ENCODE data around the gene A1BG. TPM values are rescaled to one million over a fixed set of nuclear protein-coding genes. Genes with fewer than 3 reads are reported as not detected.

Gene A1BG
- total RNA-seq, 1 donor from 2014 or later = 53.8 TPM

DNA sequence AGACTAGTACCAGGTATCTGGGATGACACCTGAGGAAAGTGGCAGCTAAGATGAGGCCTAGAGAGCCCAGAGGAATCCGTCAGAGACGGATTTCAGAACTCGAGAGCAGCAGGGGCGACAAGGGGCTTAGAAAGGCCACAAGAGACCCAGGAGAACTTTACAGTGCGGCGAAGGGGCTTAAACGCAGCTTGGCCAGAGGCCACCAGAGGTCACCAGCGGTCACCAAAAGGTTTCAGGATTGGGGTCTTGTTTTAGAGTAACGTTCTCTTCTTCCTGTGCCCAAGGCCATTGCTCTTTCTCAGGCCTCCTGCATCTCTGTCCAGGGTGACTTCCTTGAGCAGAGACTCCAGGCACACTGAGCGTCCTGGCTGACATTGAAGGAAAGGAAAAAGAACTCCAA, 24.3 kb downstream of the A1BG start:
- Mint-ChIP-seq H3K36me3 (ENCODE audit: low read depth) (no peaks in the 10 kb centered on the region), H3K4me3 (ENCODE audit: unreplicated experiment) (no peak overlapping the region), H3K9me3 (ENCODE audit: low read depth) (no peaks in the 10 kb centered on the region), H3K27ac (ENCODE audit: unreplicated experiment) (no peak overlapping the region), H3K4me1 (ENCODE audit: low read depth) (peaks cover 6% of the 10 kb centered on the region), H3K27me3 (ENCODE audit: low read depth) (no peaks in the 10 kb centered on the region)
- TF ChIP-seq, protein P1, sequence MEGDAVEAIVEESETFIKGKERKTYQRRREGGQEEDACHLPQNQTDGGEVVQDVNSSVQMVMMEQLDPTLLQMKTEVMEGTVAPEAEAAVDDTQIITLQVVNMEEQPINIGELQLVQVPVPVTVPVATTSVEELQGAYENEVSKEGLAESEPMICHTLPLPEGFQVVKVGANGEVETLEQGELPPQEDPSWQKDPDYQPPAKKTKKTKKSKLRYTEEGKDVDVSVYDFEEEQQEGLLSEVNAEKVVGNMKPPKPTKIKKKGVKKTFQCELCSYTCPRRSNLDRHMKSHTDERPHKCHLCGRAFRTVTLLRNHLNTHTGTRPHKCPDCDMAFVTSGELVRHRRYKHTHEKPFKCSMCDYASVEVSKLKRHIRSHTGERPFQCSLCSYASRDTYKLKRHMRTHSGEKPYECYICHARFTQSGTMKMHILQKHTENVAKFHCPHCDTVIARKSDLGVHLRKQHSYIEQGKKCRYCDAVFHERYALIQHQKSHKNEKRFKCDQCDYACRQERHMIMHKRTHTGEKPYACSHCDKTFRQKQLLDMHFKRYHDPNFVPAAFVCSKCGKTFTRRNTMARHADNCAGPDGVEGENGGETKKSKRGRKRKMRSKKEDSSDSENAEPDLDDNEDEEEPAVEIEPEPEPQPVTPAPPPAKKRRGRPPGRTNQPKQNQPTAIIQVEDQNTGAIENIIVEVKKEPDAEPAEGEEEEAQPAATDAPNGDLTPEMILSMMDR (IDR thresholded peaks at IDR 0.05) = peak; percentile 38
- DNase-seq (ENCODE audit: low spot score) = no peak

DNA sequence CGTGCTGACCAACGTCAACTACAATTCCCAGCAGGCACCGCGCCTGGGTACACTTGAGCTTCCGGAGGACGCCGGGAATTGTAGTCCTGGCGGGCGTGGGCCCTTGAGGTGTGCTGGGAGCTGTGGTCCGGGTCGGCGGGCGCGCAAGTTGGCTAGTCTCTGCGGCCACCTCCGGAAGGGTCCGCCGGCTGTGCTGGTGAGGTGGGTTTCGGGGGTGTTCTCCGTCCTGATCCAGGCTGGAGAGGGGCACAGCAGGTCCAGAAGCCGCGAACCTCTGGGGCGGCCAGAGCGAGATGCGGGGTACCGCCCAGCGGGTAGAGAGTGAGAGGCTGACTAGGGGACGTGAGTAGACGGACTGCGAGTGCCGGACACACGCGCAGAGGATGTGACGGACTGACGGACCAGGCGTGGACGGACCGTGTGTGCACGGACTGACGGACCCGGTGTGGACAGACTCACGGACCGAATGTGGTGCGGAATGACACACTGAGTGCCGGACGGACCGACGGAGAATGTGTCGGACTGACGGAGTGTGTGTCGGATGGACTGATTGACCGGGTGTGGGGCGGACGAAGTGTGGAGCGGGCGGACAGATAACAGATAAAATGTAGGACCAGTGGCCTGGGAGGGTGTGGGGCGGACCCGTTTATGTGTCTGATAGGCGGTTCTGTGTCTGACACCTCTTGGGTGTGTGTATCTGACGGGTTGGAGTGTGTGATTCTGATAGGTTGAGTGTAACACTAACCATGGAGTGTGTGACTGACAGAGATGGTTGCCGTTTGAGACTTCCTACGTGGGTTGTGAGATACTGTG, 26.2 kb downstream of the A1BG start, which contains the start of gene ZSCAN22:
Gene ZSCAN22 (plus strand): TSS at position 81 of the 813 bp plus-strand sequence. CDS start 7,809 bp downstream, outside the sequence.
- Mint-ChIP-seq H3K36me3 (ENCODE audit: low read depth) (no peaks in the 10 kb centered on the region), H3K27me3 (ENCODE audit: low read depth) (no peaks in the 10 kb centered on the region), H3K4me3 (ENCODE audit: unreplicated experiment) (no peak within 1 kb of the TSS), H3K9me3 (ENCODE audit: low read depth) (no peaks in the 10 kb centered on the region), H3K27ac (ENCODE audit: unreplicated experiment) (no peak within 1 kb of the TSS), H3K4me1 (ENCODE audit: low read depth) (peaks cover 6% of the 10 kb centered on the region)
- TF ChIP-seq, protein P1 (IDR thresholded peaks at IDR 0.05) = no peak
- peak; percentile 99 for DNase-seq (ENCODE audit: low spot score)

DNA sequence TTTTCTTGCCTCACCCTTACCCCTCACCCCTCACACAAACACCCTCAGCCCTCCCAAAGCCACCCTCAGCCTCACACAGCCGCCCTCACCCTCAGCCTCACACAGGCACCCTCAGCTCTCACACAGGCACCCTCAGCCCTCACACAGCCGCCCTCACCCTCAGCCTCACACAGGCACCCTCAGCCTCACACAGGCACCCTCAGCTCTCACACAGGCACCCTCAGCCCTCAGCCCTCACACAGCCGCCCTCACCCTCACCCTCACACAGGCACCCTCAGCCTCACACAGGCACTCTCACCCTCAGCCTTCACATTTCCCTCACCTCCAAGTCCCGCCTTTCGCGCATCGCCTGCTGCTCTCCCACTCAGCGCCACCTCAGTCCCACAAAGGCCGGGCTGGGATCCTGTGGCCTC, 26.8 kb downstream of the A1BG start:
- H3K4me1 Mint-ChIP-seq (ENCODE audit: low read depth) = peaks cover 6% of the 10 kb centered on the region
- TF ChIP-seq, protein P1 (IDR thresholded peaks at IDR 0.05) = no peak
- no peaks in the 10 kb centered on the region for H3K27me3 Mint-ChIP-seq (ENCODE audit: low read depth)
- H3K4me3 Mint-ChIP-seq (ENCODE audit: unreplicated experiment) = no peak overlapping the region
- H3K27ac Mint-ChIP-seq (ENCODE audit: unreplicated experiment) = no peak overlapping the region
- no peak for DNase-seq (ENCODE audit: low spot score)
- H3K36me3 Mint-ChIP-seq (ENCODE audit: low read depth) = no peaks in the 10 kb centered on the region
- H3K9me3 Mint-ChIP-seq (ENCODE audit: low read depth) = no peaks in the 10 kb centered on the region

DNA sequence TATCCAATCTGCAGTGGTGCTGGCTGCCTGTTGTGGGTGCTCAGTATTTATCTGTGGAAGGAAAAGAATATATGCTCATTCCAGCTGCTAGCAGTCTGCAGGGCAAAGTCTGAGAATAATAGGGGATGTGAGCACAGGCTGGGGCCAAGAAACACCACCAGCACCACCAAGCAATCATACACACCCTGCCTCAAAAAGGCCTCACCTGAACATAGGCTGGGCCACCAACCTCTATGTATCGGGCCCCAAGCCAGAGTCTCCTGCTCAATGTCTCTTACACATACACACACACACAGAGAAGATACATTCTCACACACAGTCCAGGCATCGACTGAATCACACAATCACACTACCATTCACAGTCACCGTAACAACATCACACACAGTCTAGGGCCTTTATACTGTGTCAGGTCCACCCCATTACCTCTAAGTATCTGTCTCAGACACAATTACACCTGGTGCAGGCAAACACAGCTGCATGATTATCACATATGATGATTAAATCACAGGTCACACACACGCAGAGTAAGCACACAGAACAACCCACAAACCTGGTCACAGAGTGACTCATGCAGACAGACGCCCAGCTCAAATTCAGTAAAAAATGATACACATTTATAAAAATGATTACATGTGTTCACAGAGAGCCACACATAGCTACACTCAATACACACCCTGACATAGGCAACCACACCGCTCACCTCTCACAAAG, 27.8 kb downstream of the A1BG start:
- Mint-ChIP-seq H3K27ac (ENCODE audit: unreplicated experiment) (no peak overlapping the region), H3K27me3 (ENCODE audit: low read depth) (no peaks in the 10 kb centered on the region), H3K36me3 (ENCODE audit: low read depth) (no peaks in the 10 kb centered on the region), H3K4me1 (ENCODE audit: low read depth) (peaks cover 6% of the 10 kb centered on the region), H3K4me3 (ENCODE audit: unreplicated experiment) (no peak overlapping the region), H3K9me3 (ENCODE audit: low read depth) (no peaks in the 10 kb centered on the region)
- TF ChIP-seq, protein P1 (IDR thresholded peaks at IDR 0.05) = no peak
- DNase-seq (ENCODE audit: low spot score) = no peak

DNA sequence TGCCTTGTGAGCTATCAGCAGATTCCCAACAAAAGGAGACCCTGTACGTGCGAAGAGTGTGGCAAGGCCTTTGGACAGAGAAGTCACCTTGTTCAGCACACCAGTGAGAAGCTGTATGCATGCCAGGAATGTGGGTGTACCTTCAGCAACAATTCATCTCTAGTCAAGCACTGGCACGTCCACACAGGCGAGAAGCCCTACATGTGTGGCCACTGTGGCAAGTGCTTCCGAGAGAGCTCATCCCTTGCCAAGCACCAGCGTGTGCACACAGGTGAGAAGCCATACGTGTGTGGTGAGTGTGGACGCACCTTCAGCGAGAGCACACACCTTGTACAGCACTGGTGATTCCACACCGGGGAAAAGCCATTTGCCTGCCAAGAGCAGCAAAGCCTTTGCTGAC, 34.1 kb downstream of the A1BG start:
- Mint-ChIP-seq H3K9me3 (ENCODE audit: low read depth) (no peaks in the 10 kb centered on the region), H3K4me1 (ENCODE audit: low read depth) (no peaks in the 10 kb centered on the region), H3K27me3 (ENCODE audit: low read depth) (no peaks in the 10 kb centered on the region), H3K27ac (ENCODE audit: unreplicated experiment) (no peak overlapping the region), H3K4me3 (ENCODE audit: unreplicated experiment) (no peak overlapping the region), H3K36me3 (ENCODE audit: low read depth) (peaks cover 6% of the 10 kb centered on the region)
- TF ChIP-seq, protein P1 (IDR thresholded peaks at IDR 0.05) = no peak
- DNase-seq (ENCODE audit: low spot score) = no peak

Data from chondrocyte (in vitro differentiated cells).